H9 (cell line): ENCODE measurements around the gene UQCC2. TPM values are rescaled to one million over a fixed set of nuclear protein-coding genes. Genes with fewer than 3 reads are reported as not detected.

Source experiments
- DNase-seq: peaks from one replicate; pipeline ENCODE4 v3.0.0-alpha.2; 2017
- H2AFZ ChIP-seq: one replicate; pipeline ENCODE4 v1.6.1; 2013; ENCODE audit warnings: mild to moderate bottlenecking, low read length, control low read depth, moderate library complexity
- H2AK5ac ChIP-seq: 2 replicates; pipeline ENCODE4 v1.6.1; 2013; ENCODE audit warnings: low read length, control low read depth, mixed read lengths; ENCODE audit not compliant: insufficient read length
- H2BK120ac ChIP-seq: one replicate; pipeline ENCODE4 v1.6.1; 2013; ENCODE audit warnings: low read depth, mild to moderate bottlenecking, low read length, control low read depth, inconsistent platforms; ENCODE audit not compliant: poor library complexity, severe bottlenecking
- H2BK12ac ChIP-seq: 2 replicates; pipeline ENCODE4 v1.6.1; 2013; ENCODE audit warnings: low read length, control low read depth, mixed read lengths, low read depth; ENCODE audit not compliant: insufficient read length
- H2BK15ac ChIP-seq: 2 replicates; pipeline ENCODE4 v1.6.1; 2013; ENCODE audit warnings: low read depth, low read length, control low read depth
- H2BK20ac ChIP-seq: one replicate; pipeline ENCODE4 v1.6.1; 2013; ENCODE audit warnings: low read depth, mild to moderate bottlenecking, low read length, control low read depth, inconsistent platforms; ENCODE audit not compliant: poor library complexity, severe bottlenecking
- H2BK5ac ChIP-seq: 2 replicates; pipeline ENCODE4 v1.6.1; 2013; ENCODE audit warnings: low read length, control low read depth, mixed read lengths; ENCODE audit not compliant: insufficient read length
- H3K14ac ChIP-seq: 2 replicates; pipeline ENCODE4 v1.6.1; 2013; ENCODE audit warnings: low read length, control low read depth; ENCODE audit not compliant: insufficient read depth
- H3K18ac ChIP-seq: 2 replicates; pipeline ENCODE4 v1.6.1; 2013; ENCODE audit warnings: low read depth, mild to moderate bottlenecking, mixed read lengths, low read length, control low read depth; ENCODE audit not compliant: insufficient read length
- H3K23ac ChIP-seq: 2 replicates; pipeline ENCODE4 v1.6.1; 2013; ENCODE audit warnings: low read length, control low read depth, mixed read lengths, low read depth; ENCODE audit not compliant: insufficient read length
- H3K23me2 ChIP-seq: 2 replicates; pipeline ENCODE4 v1.6.1; 2013; ENCODE audit warnings: low read depth, mild to moderate bottlenecking, mixed read lengths, low read length, control low read depth; ENCODE audit not compliant: insufficient read length, poor library complexity, severe bottlenecking
- H3K27ac ChIP-seq: 2 replicates; pipeline ENCODE4 v1.5.1; 2013; ENCODE audit warnings: low read length, control low read depth, mixed read lengths, low read depth; ENCODE audit not compliant: insufficient read length
- H3K27me3 ChIP-seq: 2 replicates; pipeline ENCODE4 v1.6.1; 2013; ENCODE audit warnings: low read length, control low read depth, inconsistent platforms; ENCODE audit not compliant: insufficient read depth
- H3K4ac ChIP-seq: 2 replicates; pipeline ENCODE4 v1.6.1; 2013; ENCODE audit warnings: low read depth, mild to moderate bottlenecking, control low read depth, inconsistent platforms, low read length, moderate library complexity
- H3K4me1 ChIP-seq: 2 replicates; pipeline ENCODE4 v1.6.1; 2013; ENCODE audit warnings: low read length, control low read depth, inconsistent platforms; ENCODE audit not compliant: insufficient read depth
- H3K4me2 ChIP-seq: 2 replicates; pipeline ENCODE4 v1.6.1; 2013; ENCODE audit warnings: low read length, control low read depth, mixed read lengths; ENCODE audit not compliant: insufficient read length, insufficient read depth
- H3K56ac ChIP-seq: 2 replicates; pipeline ENCODE4 v1.6.1; 2013; ENCODE audit warnings: low read depth, mild to moderate bottlenecking, mixed read lengths, low read length, control low read depth; ENCODE audit not compliant: insufficient read length
- H3K79me1 ChIP-seq: 2 replicates; pipeline ENCODE4 v1.6.1; 2013; ENCODE audit warnings: low read depth, mild to moderate bottlenecking, moderate library complexity, low read length, control low read depth, inconsistent platforms; ENCODE audit not compliant: insufficient read depth, poor library complexity, severe bottlenecking
- H3K79me2 ChIP-seq: 2 replicates; pipeline ENCODE4 v1.6.1; 2013; ENCODE audit warnings: low read length, control low read depth, inconsistent platforms; ENCODE audit not compliant: insufficient read depth
- H3K9ac ChIP-seq: 2 replicates; pipeline ENCODE4 v1.6.1; 2013; ENCODE audit warnings: low read length, control low read depth, mixed read lengths; ENCODE audit not compliant: insufficient read length; ENCODE audit errors: extremely low read depth
- H3K9me3 ChIP-seq: one replicate; pipeline ENCODE4 v1.6.1; 2013; ENCODE audit warnings: low read depth, low read length, inconsistent platforms; ENCODE audit not compliant: control insufficient read depth
- H3T11ph ChIP-seq: one replicate; pipeline ENCODE4 v1.6.1; 2013; ENCODE audit warnings: mild to moderate bottlenecking, low read length, control low read depth, inconsistent platforms
- H4K20me1 ChIP-seq: one replicate; pipeline ENCODE4 v1.6.1; 2013; ENCODE audit not compliant: control insufficient read depth, insufficient read length, insufficient read depth
- H4K5ac ChIP-seq: 2 replicates; pipeline ENCODE4 v1.6.1; 2013; ENCODE audit warnings: low read depth, mild to moderate bottlenecking, mixed read lengths, low read length, control low read depth; ENCODE audit not compliant: insufficient read length
- H4K8ac ChIP-seq: replicated peaks from 2 replicates; pipeline ENCODE4 v1.6.1; 2013; ENCODE audit warnings: low read length, control low read depth, mixed read lengths, low read depth; ENCODE audit not compliant: insufficient read length
- H4K91ac ChIP-seq: 2 replicates; pipeline ENCODE4 v1.6.1; 2013; ENCODE audit warnings: low read depth, mild to moderate bottlenecking, moderate library complexity, mixed read lengths, low read length, control low read depth; ENCODE audit not compliant: insufficient read length
- H3K27ac Mint-ChIP-seq, 3 experiments: 2 replicates in 2 of 3; 3 replicates in 1 of 3; pipeline ENCODE4 v1.8.0; 2020 to 2021; ENCODE audit warnings: mixed read lengths in 3 of 3, mild to moderate bottlenecking in 1 of 3, moderate library complexity in 1 of 3
- H3K27me3 Mint-ChIP-seq: 2 replicates; pipeline ENCODE4 v1.8.0; 2021; ENCODE audit warnings: low read depth, mild to moderate bottlenecking, moderate library complexity, mixed read lengths
- H3K36me3 Mint-ChIP-seq, 3 experiments: 2 replicates in 2 of 3; 3 replicates in 1 of 3; pipeline ENCODE4 v1.8.0; 2020 to 2021; ENCODE audit warnings: low read depth in 3 of 3, mixed read lengths in 3 of 3; ENCODE audit not compliant: insufficient read depth in 1 of 3
- H3K4me1 Mint-ChIP-seq, 2 experiments: 2 replicates each; pipeline ENCODE4 v1.8.0; 2020; ENCODE audit warnings: mixed read lengths in 2 of 2
- H3K4me3 Mint-ChIP-seq, 2 experiments: 2 replicates in 1 of 2; 3 replicates in 1 of 2; pipeline ENCODE4 v1.8.0; 2020 to 2021; ENCODE audit warnings: mild to moderate bottlenecking in 2 of 2, mixed read lengths in 2 of 2, moderate library complexity in 1 of 2
- H3K9me3 Mint-ChIP-seq, 2 experiments: 2 replicates in 1 of 2; 3 replicates in 1 of 2; pipeline ENCODE4 v1.8.0; 2020; ENCODE audit warnings: mild to moderate bottlenecking in 2 of 2, mixed read lengths in 2 of 2, moderate library complexity in 1 of 2
- CTCF ChIP-seq: fragments of 200-600 bp; sonication (generic); conservative IDR thresholded peaks from 3 replicates; pipeline ENCODE4 v1.8.0; 2021; ENCODE audit warnings: antibody characterized with exemption, mild to moderate bottlenecking
- WGBS: extraction: QIAGEN DNeasy Blood & Tissue Kit; methylation state at CpG from one replicate; pipeline ENCODE4 v1.1.7; 2013; ENCODE audit warnings: missing lambda C conversion rate, low lambda C conversion rate, mixed read lengths; ENCODE audit not compliant: insufficient read length; ENCODE audit errors: extremely low coverage; 5-methylcytosine and 5-hydroxymethylcytosine counted together
- total RNA-seq: library from RNA; stranded (reverse); gene quantifications from 2 replicates; pipeline ENCODE4 v1.2.1, GENCODE V29; 2021

Gene UQCC2
- total RNA-seq, 1 experiment from 2014 or later, result 140 TPM

- no CpG with 5 or more reads among the region's 15 CpGs for WGBS
These were observed 34.9 kb downstream of the UQCC2 start for GRCh38 chr6:33676416-33677142.

More at GRCh38 chr6:33676416-33677142, 34.9 kb downstream of the UQCC2 start:
- Histone ChIP-seq H3K4ac (no peak overlapping the region), H2AK5ac (no peak overlapping the region), H3K9me3 (no peaks in the 10 kb centered on the region), H4K91ac (no peak overlapping the region), H2AFZ (no peak overlapping the region), H4K8ac (no peak overlapping the region), H2BK120ac (no peak overlapping the region), H3K79me1 (no peaks in the 10 kb centered on the region), H3K79me2 (no peaks in the 10 kb centered on the region), H2BK12ac (no peak overlapping the region), H2BK5ac (no peak overlapping the region), H3K18ac (no peak overlapping the region), H3K9ac (no peak overlapping the region), H3T11ph (no peak overlapping the region), H3K23ac (no peak overlapping the region), H4K20me1 (no peaks in the 10 kb centered on the region), H3K56ac (no peak overlapping the region), H3K23me2 (no peaks in the 10 kb centered on the region), H2BK20ac (no peak overlapping the region), H3K14ac (no peak overlapping the region), H4K5ac (no peak overlapping the region), H3K4me1 (no peaks in the 10 kb centered on the region), H3K27me3 (no peaks in the 10 kb centered on the region), H2BK15ac (no peak overlapping the region), H3K4me2 (no peak overlapping the region), H3K27ac (no peak overlapping the region)
- peak overlapping the region in 1 of 3 experiments; percentile 68; a peak in 1 of 7 replicates for H3K27ac Mint-ChIP-seq
- H3K9me3 Mint-ChIP-seq, result no peaks in the 10 kb centered on the region
- no peak for DNase-seq
- H3K4me3 Mint-ChIP-seq, result no peak overlapping the region
- no peaks in the 10 kb centered on the region; the same call in 1 of the 2 replicates for H3K27me3 Mint-ChIP-seq
- no peak for TF ChIP-seq CTCF
- peaks cover 36 to 79% (median 66%) of the 10 kb centered on the region in 3 experiments for H3K36me3 Mint-ChIP-seq
- H3K4me1 Mint-ChIP-seq, result peaks cover 0 to 4% of the 10 kb centered on the region in 2 experiments; a peak in 1 of 4 replicates
